SH-SY5Y (cell line): ENCODE data around the gene PDZD2.

Experiments used
- GATA2 ChIP-seq: IDR thresholded peaks from 2 replicates; pipeline ENCODE4 v1.6.1; 2011; ENCODE audit warnings: mild to moderate bottlenecking, low read depth, low read length
- GATA3 ChIP-seq: IDR thresholded peaks from 2 replicates; pipeline ENCODE4 v1.6.1; 2011; ENCODE audit warnings: low read depth, mild to moderate bottlenecking, low read length, moderate library complexity

DNA sequence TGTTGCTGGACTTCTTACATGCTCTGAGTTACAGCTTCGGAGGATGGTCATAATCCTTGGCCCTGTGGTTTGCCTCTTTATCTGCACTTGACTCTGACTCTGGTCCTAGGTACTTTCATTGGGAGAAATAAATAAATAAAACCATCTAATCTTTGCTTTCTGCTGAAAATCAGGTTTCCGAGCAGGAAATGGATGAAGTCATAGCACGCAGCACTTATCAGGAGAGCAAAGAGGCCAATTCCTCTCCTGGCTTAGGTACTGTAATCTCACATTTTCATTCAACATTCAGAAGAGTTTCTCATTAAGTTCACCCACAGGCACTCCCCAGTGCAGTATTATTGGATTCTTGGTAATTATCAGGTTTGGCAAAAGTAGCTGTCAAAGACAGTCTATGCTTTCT is 430.5 kb downstream of the PDZD2 start:
- TF ChIP-seq GATA2 = no peak
- TF ChIP-seq GATA3 = no peak
